ENCODE data around the gene ANKRD24.

The ANKRD24 gene

DNA sequence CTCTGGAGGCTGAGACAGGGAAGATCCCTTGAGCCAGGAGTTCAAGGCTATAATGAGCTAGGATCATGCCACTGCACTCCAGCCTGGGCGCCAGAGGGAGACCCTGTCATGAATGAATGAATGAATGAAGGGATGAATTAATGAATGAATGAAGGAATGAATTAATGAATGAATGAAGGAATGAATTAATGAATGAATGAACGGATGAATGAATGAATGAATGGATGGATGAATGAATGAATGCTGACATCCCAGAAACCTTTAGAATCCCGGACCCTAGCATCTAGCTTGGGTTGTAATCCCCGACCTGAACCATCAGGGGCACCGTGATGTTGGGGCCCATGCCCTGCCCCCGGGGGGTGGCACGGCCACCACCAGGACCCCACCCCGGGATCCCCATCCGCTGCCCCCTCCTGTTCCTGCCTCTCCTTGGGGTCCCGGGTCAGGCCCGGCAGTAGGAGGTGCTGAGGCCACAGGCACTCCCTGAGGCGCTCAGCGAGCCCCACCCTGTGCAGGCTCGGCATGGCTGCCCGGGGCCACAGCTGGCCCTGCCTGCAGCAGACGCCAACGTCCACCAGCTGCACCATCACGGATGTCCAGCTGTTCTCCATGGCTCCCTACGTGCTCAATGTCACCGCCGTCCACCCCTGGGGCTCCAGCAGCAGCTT is 50.3 kb downstream of the ANKRD24 start:
- H3K27ac ChIP-seq (ENCODE audit: low read length): no peak overlapping the region
- no peak for ATAC-seq (ENCODE audit: insufficient read depth, low read depth)
- H3K4me2 ChIP-seq (ENCODE audit: insufficient read depth, low read length): no peak overlapping the region
- DNase-seq: no peak
- no peak overlapping the region for H2AFZ ChIP-seq (ENCODE audit: low read depth, low read length)
- H4K20me1 ChIP-seq (ENCODE audit: insufficient read depth, low read length): no peaks in the 10 kb centered on the region
- H3K79me2 ChIP-seq (ENCODE audit: insufficient read depth, low read length): no peaks in the 10 kb centered on the region
- TF ChIP-seq, protein P1, sequence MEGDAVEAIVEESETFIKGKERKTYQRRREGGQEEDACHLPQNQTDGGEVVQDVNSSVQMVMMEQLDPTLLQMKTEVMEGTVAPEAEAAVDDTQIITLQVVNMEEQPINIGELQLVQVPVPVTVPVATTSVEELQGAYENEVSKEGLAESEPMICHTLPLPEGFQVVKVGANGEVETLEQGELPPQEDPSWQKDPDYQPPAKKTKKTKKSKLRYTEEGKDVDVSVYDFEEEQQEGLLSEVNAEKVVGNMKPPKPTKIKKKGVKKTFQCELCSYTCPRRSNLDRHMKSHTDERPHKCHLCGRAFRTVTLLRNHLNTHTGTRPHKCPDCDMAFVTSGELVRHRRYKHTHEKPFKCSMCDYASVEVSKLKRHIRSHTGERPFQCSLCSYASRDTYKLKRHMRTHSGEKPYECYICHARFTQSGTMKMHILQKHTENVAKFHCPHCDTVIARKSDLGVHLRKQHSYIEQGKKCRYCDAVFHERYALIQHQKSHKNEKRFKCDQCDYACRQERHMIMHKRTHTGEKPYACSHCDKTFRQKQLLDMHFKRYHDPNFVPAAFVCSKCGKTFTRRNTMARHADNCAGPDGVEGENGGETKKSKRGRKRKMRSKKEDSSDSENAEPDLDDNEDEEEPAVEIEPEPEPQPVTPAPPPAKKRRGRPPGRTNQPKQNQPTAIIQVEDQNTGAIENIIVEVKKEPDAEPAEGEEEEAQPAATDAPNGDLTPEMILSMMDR (IDR thresholded peaks at IDR 0.05; ENCODE audit: borderline replicate concordance, extremely low read depth, low read length, poor library complexity, severe bottlenecking): no peak
- no peak for TF ChIP-seq EZH2 (IDR thresholded peaks at IDR 0.05; ENCODE audit: borderline replicate concordance, low read depth, low read length, severe bottlenecking)
- H3K9ac ChIP-seq (ENCODE audit: low read depth, low read length): no peak overlapping the region
- H3K4me3 ChIP-seq (ENCODE audit: low read depth in 1 of 2, low read length in 2 of 2): no peak overlapping the region
- H3K27me3 ChIP-seq (ENCODE audit: insufficient read depth, low read length, poor library complexity): peaks cover 10% of the 10 kb centered on the region
- no peaks in the 10 kb centered on the region for H3K36me3 ChIP-seq (ENCODE audit: insufficient read depth, low read length)
- no peaks in the 10 kb centered on the region for H3K4me1 ChIP-seq (ENCODE audit: insufficient read depth, low read length)
- H3K9me3 ChIP-seq (ENCODE audit: insufficient read depth, low read length, severe bottlenecking): no peaks in the 10 kb centered on the region

GRCh38 chr19:4233282-4233853 is 50.9 kb downstream of the ANKRD24 start:
- H3K9ac ChIP-seq (ENCODE audit: low read depth, low read length): no peak overlapping the region
- DNase-seq (peak; percentile 68), ATAC-seq (ENCODE audit: insufficient read depth, low read depth) (peak; percentile 77)
- H3K4me3 ChIP-seq (ENCODE audit: low read depth in 1 of 2, low read length in 2 of 2): no peak overlapping the region
- H3K4me1 ChIP-seq (ENCODE audit: insufficient read depth, low read length): no peaks in the 10 kb centered on the region
- H3K36me3 ChIP-seq (ENCODE audit: insufficient read depth, low read length): no peaks in the 10 kb centered on the region
- peaks cover 9% of the 10 kb centered on the region for H3K27me3 ChIP-seq (ENCODE audit: insufficient read depth, low read length, poor library complexity)
- TF ChIP-seq EZH2 (IDR thresholded peaks at IDR 0.05; ENCODE audit: borderline replicate concordance, low read depth, low read length, severe bottlenecking): no peak
- TF ChIP-seq, protein P1 (IDR thresholded peaks at IDR 0.05; ENCODE audit: borderline replicate concordance, extremely low read depth, low read length, poor library complexity, severe bottlenecking): peak; percentile 89
- no peaks in the 10 kb centered on the region for H3K9me3 ChIP-seq (ENCODE audit: insufficient read depth, low read length, severe bottlenecking)
- no peak overlapping the region for H3K4me2 ChIP-seq (ENCODE audit: insufficient read depth, low read length)
- no peaks in the 10 kb centered on the region for H4K20me1 ChIP-seq (ENCODE audit: insufficient read depth, low read length)
- no peak overlapping the region for H2AFZ ChIP-seq (ENCODE audit: low read depth, low read length)
- H3K27ac ChIP-seq (ENCODE audit: low read length): no peak overlapping the region
- no peaks in the 10 kb centered on the region for H3K79me2 ChIP-seq (ENCODE audit: insufficient read depth, low read length)

GRCh38 chr19:4234142-4234861 is 51.8 kb downstream of the ANKRD24 start:
- Histone ChIP-seq H3K4me2 (ENCODE audit: insufficient read depth, low read length) (no peak overlapping the region), H3K9ac (ENCODE audit: low read depth, low read length) (no peak overlapping the region), H2AFZ (ENCODE audit: low read depth, low read length) (no peak overlapping the region), H3K9me3 (ENCODE audit: insufficient read depth, low read length, severe bottlenecking) (no peaks in the 10 kb centered on the region), H3K27ac (ENCODE audit: low read length) (no peak overlapping the region), H3K36me3 (ENCODE audit: insufficient read depth, low read length) (no peaks in the 10 kb centered on the region), H3K79me2 (ENCODE audit: insufficient read depth, low read length) (no peaks in the 10 kb centered on the region), H3K4me3 (ENCODE audit: low read depth in 1 of 2, low read length in 2 of 2) (no peak overlapping the region), H3K27me3 (ENCODE audit: insufficient read depth, low read length, poor library complexity) (no peaks in the 10 kb centered on the region), H4K20me1 (ENCODE audit: insufficient read depth, low read length) (no peaks in the 10 kb centered on the region), H3K4me1 (ENCODE audit: insufficient read depth, low read length) (no peaks in the 10 kb centered on the region)
- ATAC-seq (ENCODE audit: insufficient read depth, low read depth) (no peak), DNase-seq (no peak)
- TF ChIP-seq EZH2 (IDR thresholded peaks at IDR 0.05; ENCODE audit: borderline replicate concordance, low read depth, low read length, severe bottlenecking): no peak
- TF ChIP-seq, protein P1 (IDR thresholded peaks at IDR 0.05; ENCODE audit: borderline replicate concordance, extremely low read depth, low read length, poor library complexity, severe bottlenecking): no peak
